Stimulated activated naive CD8-positive, alpha-beta T cell treated with anti-CD3 and anti-CD28 coated beads, Interleukin-15, Interleukin-2, amounts not matched to agents 100 U/mL and 50 U/mL, for 24 hours (primary cell): Measurements from ENCODE around the gene TRAPPC3.
A peak's percentile ranks its signal among the peaks of the same experiment; 100 is the strongest.
"Not testable (repeated sequence)": the region's sequence is repeated elsewhere in the genome, so short reads cannot be mapped to it uniquely, and the experiment has no call there.

Experiments used
- ATAC-seq: fragments of 150-1000 bp; cut with Tn5 transposase; one replicate; pipeline ENCODE4 v1.10.0; 2021
- DNase-seq: peaks from one replicate; pipeline ENCODE4 v3.0.0; 2021

TRAPPC3 gene

GRCh38 chr1:36149237-36149972 lies at the start of gene TRAPPC3:
TSS of gene TRAPPC3 (minus strand) at chr1:36149486. CDS start at chr1:36149378, 108 bp downstream.
- ATAC-seq: peak; percentile 97

GRCh38 chr1:36198641-36199040 lies 49.4 kb upstream of the TRAPPC3 start:
- no peak for DNase-seq
- ATAC-seq: no peak

More at GRCh38 chr1:36149237-36149972, at the start of gene TRAPPC3:
- DNase-seq: peak; percentile 100

GRCh38 chr1:36196805-36197204 lies 47.5 kb upstream of the TRAPPC3 start:
- not testable (repeated sequence) for DNase-seq, ATAC-seq

GRCh38 chr1:36187800-36188593 lies 38.7 kb upstream of the TRAPPC3 start:
- DNase-seq (peak; percentile 75), ATAC-seq (peak; percentile 95)

- DNase-seq (no peak), ATAC-seq (no peak)
Measured at GRCh38 chr1:36183309-36183856, 34.1 kb upstream of the TRAPPC3 start.

- ATAC-seq (peak; percentile 30), DNase-seq (no peak)
Measured at GRCh38 chr1:36182734-36183133, 33.4 kb upstream of the TRAPPC3 start.

GRCh38 chr1:36179220-36179600 lies 29.9 kb upstream of the TRAPPC3 start:
- no peak for DNase-seq
- ATAC-seq: no peak

- DNase-seq (no peak), ATAC-seq (no peak)
Measured at GRCh38 chr1:36178471-36179219, 29.4 kb upstream of the TRAPPC3 start.

- no peak for ATAC-seq
- DNase-seq: no peak
Measured at GRCh38 chr1:36177589-36178431, 28.5 kb upstream of the TRAPPC3 start.

GRCh38 chr1:36176106-36176949 lies 27.0 kb upstream of the TRAPPC3 start:
- no peak for ATAC-seq
- no peak for DNase-seq

- no peak for ATAC-seq
- no peak for DNase-seq
Measured at GRCh38 chr1:36175137-36176095, 26.1 kb upstream of the TRAPPC3 start.

GRCh38 chr1:36174713-36175112 lies 25.4 kb upstream of the TRAPPC3 start:
- DNase-seq (no peak), ATAC-seq (no peak)

GRCh38 chr1:36172983-36173382 lies 23.7 kb upstream of the TRAPPC3 start:
- ATAC-seq (no peak), DNase-seq (no peak)

- DNase-seq: no peak
- ATAC-seq: no peak
Measured at GRCh38 chr1:36172017-36172747, 22.9 kb upstream of the TRAPPC3 start.

- DNase-seq (no peak), ATAC-seq (no peak)
Measured at GRCh38 chr1:36170643-36171412, 21.5 kb upstream of the TRAPPC3 start.

- DNase-seq (no peak), ATAC-seq (no peak)
Measured at GRCh38 chr1:36168514-36168913, 19.2 kb upstream of the TRAPPC3 start.
